Cardiac fibroblast (primary cell): ENCODE results near the gene TBC1D7.

Experiments
- DNase-seq, 2 donors: peaks; one replicate each; pipeline versions ENCODE4 v3.0.0 to v3.0.0-alpha.2; 2010; ENCODE audit warnings: low read depth in 2 of 2
- H3K4me3 ChIP-seq, 2 donors: replicated peaks in 1 of 2; 1 replicate in 1 of 2; 2 replicates in 1 of 2; pipeline ENCODE4 v1.5.1; 2011; ENCODE audit warnings: low read depth in 2 of 2, low read length in 2 of 2, mild to moderate bottlenecking in 2 of 2, moderate library complexity in 1 of 2
- TF ChIP-seq, protein P1 (sequence below): IDR thresholded peaks from one replicate; pipeline ENCODE4 v1.5.1; 2011; ENCODE audit warnings: low read depth, mild to moderate bottlenecking, low read length, inconsistent platforms

The TBC1D7 gene

DNA sequence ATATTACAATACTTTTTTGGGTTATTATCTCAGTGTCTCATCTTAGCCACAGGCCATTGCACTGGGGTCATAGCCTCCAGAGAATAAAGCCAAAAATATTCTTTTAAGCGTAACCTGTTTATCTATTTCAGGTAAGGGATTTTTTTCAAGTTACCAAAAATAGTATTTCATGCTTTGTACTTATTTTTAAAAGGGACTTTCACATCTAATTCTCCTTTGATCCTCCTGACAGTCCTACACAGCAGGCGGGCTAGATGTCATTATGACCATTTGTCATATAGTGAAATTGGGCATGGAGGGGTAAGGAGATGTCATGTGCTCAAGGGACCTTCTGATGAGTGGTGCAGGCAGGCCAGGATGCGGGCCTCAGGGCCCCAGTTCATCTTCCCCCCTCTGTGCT, 68.9 kb downstream of the TBC1D7 start:
- DNase-seq: no peak
- TF ChIP-seq, protein P1, sequence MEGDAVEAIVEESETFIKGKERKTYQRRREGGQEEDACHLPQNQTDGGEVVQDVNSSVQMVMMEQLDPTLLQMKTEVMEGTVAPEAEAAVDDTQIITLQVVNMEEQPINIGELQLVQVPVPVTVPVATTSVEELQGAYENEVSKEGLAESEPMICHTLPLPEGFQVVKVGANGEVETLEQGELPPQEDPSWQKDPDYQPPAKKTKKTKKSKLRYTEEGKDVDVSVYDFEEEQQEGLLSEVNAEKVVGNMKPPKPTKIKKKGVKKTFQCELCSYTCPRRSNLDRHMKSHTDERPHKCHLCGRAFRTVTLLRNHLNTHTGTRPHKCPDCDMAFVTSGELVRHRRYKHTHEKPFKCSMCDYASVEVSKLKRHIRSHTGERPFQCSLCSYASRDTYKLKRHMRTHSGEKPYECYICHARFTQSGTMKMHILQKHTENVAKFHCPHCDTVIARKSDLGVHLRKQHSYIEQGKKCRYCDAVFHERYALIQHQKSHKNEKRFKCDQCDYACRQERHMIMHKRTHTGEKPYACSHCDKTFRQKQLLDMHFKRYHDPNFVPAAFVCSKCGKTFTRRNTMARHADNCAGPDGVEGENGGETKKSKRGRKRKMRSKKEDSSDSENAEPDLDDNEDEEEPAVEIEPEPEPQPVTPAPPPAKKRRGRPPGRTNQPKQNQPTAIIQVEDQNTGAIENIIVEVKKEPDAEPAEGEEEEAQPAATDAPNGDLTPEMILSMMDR: no peak
- no peak overlapping the region for H3K4me3 ChIP-seq

DNA sequence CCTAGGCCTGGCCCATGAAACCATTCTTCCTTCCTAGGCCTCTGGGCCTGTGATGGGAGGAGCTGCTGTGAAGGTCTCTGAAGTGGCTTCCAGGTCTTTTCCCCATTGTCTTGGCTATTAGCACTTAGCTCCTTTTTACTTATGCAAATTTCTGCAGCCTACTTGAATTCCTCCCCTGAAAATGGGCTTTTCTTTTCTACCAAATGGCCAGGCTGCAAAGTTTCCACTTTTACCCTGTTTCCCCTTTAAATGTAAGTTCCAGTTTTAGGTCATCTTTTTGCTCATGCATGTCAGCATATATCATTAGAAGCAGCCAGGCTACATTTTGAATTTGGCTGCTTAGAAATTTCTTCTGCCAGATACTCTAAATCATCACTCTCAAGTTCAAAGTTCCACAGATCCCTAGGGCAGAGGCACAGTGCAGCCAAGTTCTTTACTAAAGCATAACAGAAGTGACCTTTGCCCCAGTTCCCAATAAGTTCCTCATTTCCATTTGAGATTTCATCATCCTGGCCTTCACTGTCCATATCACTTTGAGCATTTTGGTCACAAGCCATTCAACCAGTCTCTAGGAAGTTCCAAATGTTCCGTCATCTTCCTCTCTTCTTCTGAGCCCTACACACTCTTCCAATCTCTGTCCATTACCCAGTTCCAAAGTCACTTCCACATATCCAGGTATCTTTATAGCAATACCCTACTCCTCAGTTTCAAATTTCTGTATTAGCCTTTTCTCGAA, 71.9 kb downstream of the TBC1D7 start:
- no peak overlapping the region for H3K4me3 ChIP-seq
- TF ChIP-seq, protein P1: no peak
- DNase-seq: peak in 1 of 2 donors; percentile 55
